Ectodermal cell (in vitro differentiated cells): ENCODE data around the gene BLMH.
"Not testable (repeated sequence)": the region's sequence is repeated elsewhere in the genome, so short reads cannot be mapped to it uniquely, and the experiment has no call there.

Experiments
- H3K27ac ChIP-seq: 2 replicates; pipeline ENCODE4 v1.7.0; 2013; ENCODE audit warnings: mild to moderate bottlenecking, low read depth, low read length; ENCODE audit not compliant: insufficient read depth, poor library complexity, severe bottlenecking
- H3K27me3 ChIP-seq: 2 replicates; pipeline ENCODE4 v1.7.0; 2013; ENCODE audit warnings: mild to moderate bottlenecking, low read length; ENCODE audit not compliant: insufficient read depth, control insufficient read depth, poor library complexity, severe bottlenecking
- H3K36me3 ChIP-seq: one replicate; pipeline ENCODE4 v1.7.0; 2013; ENCODE audit warnings: low read length; ENCODE audit not compliant: control insufficient read depth, insufficient read depth
- H3K4me1 ChIP-seq: one replicate; pipeline ENCODE4 v1.7.0; 2013; ENCODE audit warnings: low read length; ENCODE audit not compliant: control insufficient read depth, insufficient read depth
- H3K4me3 ChIP-seq: 2 replicates; pipeline ENCODE4 v1.7.0; 2013; ENCODE audit warnings: low read depth, low read length, control low read depth; ENCODE audit not compliant: insufficient read depth
- H3K9me3 ChIP-seq: 2 replicates; pipeline ENCODE4 v1.7.0; 2013; ENCODE audit warnings: mild to moderate bottlenecking, low read length, moderate library complexity; ENCODE audit not compliant: control insufficient read depth
- WGBS, 2 experiments: methylation state at CpG; one replicate each; pipeline ENCODE4 v1.1.7; 2013; ENCODE audit warnings: missing lambda C conversion rate in 2 of 2; 5-methylcytosine and 5-hydroxymethylcytosine counted together

BLMH gene

GRCh38 chr17:30232015-30232823 lies 59.5 kb downstream of the BLMH start:
- 83 to 88% methylated on average over 10 of the region's 10 CpGs for WGBS, 2 experiments
- H3K27me3 ChIP-seq: peaks cover 65% of the 10 kb centered on the region

GRCh38 chr17:30230596-30231125 lies 61.1 kb downstream of the BLMH start:
- H3K36me3 ChIP-seq: no peaks in the 10 kb centered on the region
- H3K4me1 ChIP-seq: peaks cover 5% of the 10 kb centered on the region
- no peak overlapping the region for H3K27ac ChIP-seq
- H3K27me3 ChIP-seq: peaks cover 49% of the 10 kb centered on the region
- WGBS, 2 experiments: 82 to 86% methylated on average over 7 of the region's 7 CpGs
- no peak overlapping the region for H3K4me3 ChIP-seq
- H3K9me3 ChIP-seq: no peaks in the 10 kb centered on the region

More at GRCh38 chr17:30232015-30232823, 59.5 kb downstream of the BLMH start:
- Histone ChIP-seq H3K4me3 (no peak overlapping the region), H3K4me1 (peaks cover 11% of the 10 kb centered on the region), H3K36me3 (no peaks in the 10 kb centered on the region), H3K9me3 (no peaks in the 10 kb centered on the region), H3K27ac (no peak overlapping the region)

GRCh38 chr17:30230009-30230408 lies 61.7 kb downstream of the BLMH start:
- no CpG with 5 or more reads among the region's 1 CpG for WGBS, 2 experiments
- H3K27me3 ChIP-seq: peaks cover 43% of the 10 kb centered on the region
- not testable (repeated sequence) for H3K36me3 ChIP-seq, H3K4me1 ChIP-seq, H3K27ac ChIP-seq, H3K4me3 ChIP-seq, H3K9me3 ChIP-seq

GRCh38 chr17:30229012-30229411 lies 62.7 kb downstream of the BLMH start:
- Histone ChIP-seq H3K36me3 (no peaks in the 10 kb centered on the region), H3K27me3 (peaks cover 33% of the 10 kb centered on the region), H3K4me1 (no peaks in the 10 kb centered on the region), H3K9me3 (no peaks in the 10 kb centered on the region), H3K27ac (no peak overlapping the region), H3K4me3 (no peak overlapping the region)
- WGBS, 2 experiments: 91% methylated on average over 7 of the region's 7 CpGs

- H3K36me3 ChIP-seq: no peaks in the 10 kb centered on the region
- 91 to 94% methylated on average over 3 of the region's 3 CpGs for WGBS, 2 experiments
- no peaks in the 10 kb centered on the region for H3K9me3 ChIP-seq
Observed at GRCh38 chr17:30228011-30228410, 63.7 kb downstream of the BLMH start.

GRCh38 chr17:30226878-30227277 lies 64.9 kb downstream of the BLMH start:
- 93% methylated on average over 10 of the region's 10 CpGs for WGBS, 2 experiments
- Histone ChIP-seq H3K4me3 (no peak overlapping the region), H3K27ac (no peak overlapping the region), H3K36me3 (no peaks in the 10 kb centered on the region), H3K9me3 (no peaks in the 10 kb centered on the region), H3K4me1 (peaks cover 5% of the 10 kb centered on the region), H3K27me3 (peaks cover 11% of the 10 kb centered on the region)

More at GRCh38 chr17:30228011-30228410, 63.7 kb downstream of the BLMH start:
- Histone ChIP-seq H3K27ac (no peak overlapping the region), H3K4me1 (no peaks in the 10 kb centered on the region), H3K4me3 (no peak overlapping the region), H3K27me3 (peaks cover 23% of the 10 kb centered on the region)

GRCh38 chr17:30225919-30226553 lies 65.7 kb downstream of the BLMH start:
- H3K27me3 ChIP-seq: peaks cover 8% of the 10 kb centered on the region

GRCh38 chr17:30225112-30225511 lies 66.6 kb downstream of the BLMH start:
- Histone ChIP-seq H3K4me1 (peaks cover 5% of the 10 kb centered on the region), H3K4me3 (no peak overlapping the region), H3K27me3 (no peaks in the 10 kb centered on the region), H3K27ac (no peak overlapping the region), H3K9me3 (no peaks in the 10 kb centered on the region), H3K36me3 (no peaks in the 10 kb centered on the region)
- 86 to 87% methylated on average over 3 of the region's 3 CpGs for WGBS, 2 experiments

More at GRCh38 chr17:30225919-30226553, 65.7 kb downstream of the BLMH start:
- Histone ChIP-seq H3K27ac (no peak overlapping the region), H3K4me3 (no peak overlapping the region), H3K36me3 (no peaks in the 10 kb centered on the region), H3K9me3 (no peaks in the 10 kb centered on the region), H3K4me1 (peaks cover 5% of the 10 kb centered on the region)
- WGBS, 2 experiments: 87 to 88% methylated on average over 15 of the region's 15 CpGs

- 79 to 82% methylated on average over 8 of the region's 8 CpGs for WGBS, 2 experiments
Observed at GRCh38 chr17:30224419-30224960, 67.3 kb downstream of the BLMH start.

GRCh38 chr17:30222721-30223175 lies 69.0 kb downstream of the BLMH start:
- WGBS, 2 experiments: 71 to 72% methylated on average over 13 of the region's 13 CpGs
- H3K27ac ChIP-seq: no peak overlapping the region

More at GRCh38 chr17:30224419-30224960, 67.3 kb downstream of the BLMH start:
- H3K27ac ChIP-seq: no peak overlapping the region
- H3K4me3 ChIP-seq: no peak overlapping the region
- H3K9me3 ChIP-seq: no peaks in the 10 kb centered on the region
- no peaks in the 10 kb centered on the region for H3K36me3 ChIP-seq
- no peaks in the 10 kb centered on the region for H3K27me3 ChIP-seq
- peaks cover 5% of the 10 kb centered on the region for H3K4me1 ChIP-seq

More at GRCh38 chr17:30222721-30223175, 69.0 kb downstream of the BLMH start:
- H3K4me1 ChIP-seq: peaks cover 5% of the 10 kb centered on the region
- H3K36me3 ChIP-seq: no peaks in the 10 kb centered on the region
- H3K27me3 ChIP-seq: no peaks in the 10 kb centered on the region
- no peak overlapping the region for H3K4me3 ChIP-seq
- H3K9me3 ChIP-seq: no peaks in the 10 kb centered on the region
